ENCODE measurements around the gene PRKAR1B. TPM values are rescaled to one million over a fixed set of nuclear protein-coding genes. Genes with fewer than 3 reads are reported as not detected.

Gene PRKAR1B
- polyA plus RNA-seq, 1 of the 3 experiments (the other 2 are of a cell fraction) = 63.7 TPM

- whole genome bisulfite sequencing (ENCODE audit: low lambda C conversion rate) = 95% methylated on average over 25 of the region's 30 CpGs
- H3K79me2 ChIP-seq (ENCODE audit: insufficient read depth) = no peaks in the 10 kb centered on the region
- CTCF ChIA-PET = no interaction called here
Measured at GRCh38 chr7:589781-590575, 137.1 kb downstream of the PRKAR1B start.

DNA sequence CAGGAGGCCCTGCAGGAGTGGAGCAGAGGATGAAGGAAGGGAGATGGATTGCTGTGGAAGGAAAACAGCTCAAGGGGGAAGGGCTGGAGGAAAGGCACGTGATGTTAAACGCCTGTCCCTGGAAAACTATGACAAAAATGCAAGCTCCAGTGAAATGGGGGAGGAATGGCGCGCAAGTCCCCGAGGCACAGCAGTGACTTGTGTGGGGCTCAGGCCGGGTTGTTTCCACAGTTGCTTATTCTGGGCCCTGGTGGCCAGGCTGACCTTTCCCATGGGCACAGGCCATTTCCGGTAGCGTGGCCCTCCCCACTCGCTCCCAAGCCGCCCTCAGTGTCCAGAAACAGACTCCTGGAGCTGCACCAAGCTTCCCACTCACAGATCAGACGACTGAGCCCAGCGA lies 139.3 kb downstream of the PRKAR1B start:
- POLR2A ChIA-PET = no interaction called here
- 89% methylated on average over 12 of the region's 12 CpGs for WGBS (ENCODE audit: low lambda C conversion rate)
- no peaks in the 10 kb centered on the region for H3K4me1 ChIP-seq (ENCODE audit: control insufficient read depth in 1 of 2, insufficient read depth in 2 of 2, low read depth in 1 of 2, low read length in 1 of 2)
- no peak overlapping the region for H3K9ac ChIP-seq
- no peaks in the 10 kb centered on the region for H3K27me3 ChIP-seq (ENCODE audit: insufficient read depth)
- no peak overlapping the region for H3K27ac ChIP-seq (ENCODE audit: low read depth in 2 of 2, low read length in 1 of 2)
- DNase-seq = no peak
- H3F3A ChIP-seq (replicated peaks; ENCODE audit: insufficient read depth) = no peaks in the 10 kb centered on the region
- no peak overlapping the region for H3K4me2 ChIP-seq
- no peaks in the 10 kb centered on the region for H3K79me2 ChIP-seq (ENCODE audit: insufficient read depth)
- H3K36me3 ChIP-seq (replicated peaks in 1 of 2; ENCODE audit: control insufficient read depth in 1 of 2, insufficient read depth in 2 of 2, low read length in 1 of 2) = peaks cover 2 to 6% of the 10 kb centered on the region in 2 experiments
- H4K20me1 ChIP-seq (ENCODE audit: insufficient read depth) = no peaks in the 10 kb centered on the region
- no peak overlapping the region for H2AFZ ChIP-seq (ENCODE audit: low read depth)
- TF ChIP-seq GABPA (IDR thresholded peaks at IDR 0.05; ENCODE audit: low read depth) (no peak), EP300 (IDR thresholded peaks at IDR 0.05; ENCODE audit: borderline replicate concordance in 1 of 2, low read depth in 1 of 2, low read length in 1 of 2) (no peak), SIN3A (IDR thresholded peaks at IDR 0.05; ENCODE audit: borderline replicate concordance, low read depth, low read length) (no peak), FOXJ3 (CRISPR knock-in tag; IDR thresholded peaks at IDR 0.05) (no peak), FOXM1 (IDR thresholded peaks at IDR 0.05; ENCODE audit: low read depth) (no peak), TEAD4 (IDR thresholded peaks at IDR 0.05; ENCODE audit: borderline replicate concordance, insufficient read depth) (no peak), RAD21 (IDR thresholded peaks at IDR 0.05; ENCODE audit: low read length) (no peak), ELF1 (IDR thresholded peaks at IDR 0.05) (no peak), RXRA (IDR thresholded peaks at IDR 0.05; ENCODE audit: borderline replicate concordance, low read depth) (no peak), POLR2AphosphoS5 (IDR thresholded peaks at IDR 0.05; ENCODE audit: low read depth, low read length) (no peak), IRF3 (IDR thresholded peaks at IDR 0.05; ENCODE audit: low read depth, low read length) (no peak), GATA2 (CRISPR knock-in tag; IDR thresholded peaks at IDR 0.05) (no peak), SMC3 (IDR thresholded peaks at IDR 0.05; ENCODE audit: low read depth, low read length) (no peak)
- TF ChIP-seq, protein P1, sequence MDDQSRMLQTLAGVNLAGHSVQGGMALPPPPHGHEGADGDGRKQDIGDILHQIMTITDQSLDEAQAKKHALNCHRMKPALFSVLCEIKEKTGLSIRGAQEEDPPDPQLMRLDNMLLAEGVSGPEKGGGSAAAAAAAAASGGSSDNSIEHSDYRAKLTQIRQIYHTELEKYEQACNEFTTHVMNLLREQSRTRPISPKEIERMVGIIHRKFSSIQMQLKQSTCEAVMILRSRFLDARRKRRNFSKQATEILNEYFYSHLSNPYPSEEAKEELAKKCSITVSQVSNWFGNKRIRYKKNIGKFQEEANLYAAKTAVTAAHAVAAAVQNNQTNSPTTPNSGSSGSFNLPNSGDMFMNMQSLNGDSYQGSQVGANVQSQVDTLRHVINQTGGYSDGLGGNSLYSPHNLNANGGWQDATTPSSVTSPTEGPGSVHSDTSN (IDR thresholded peaks at IDR 0.05) = no peak
- TF ChIP-seq, protein P2, sequence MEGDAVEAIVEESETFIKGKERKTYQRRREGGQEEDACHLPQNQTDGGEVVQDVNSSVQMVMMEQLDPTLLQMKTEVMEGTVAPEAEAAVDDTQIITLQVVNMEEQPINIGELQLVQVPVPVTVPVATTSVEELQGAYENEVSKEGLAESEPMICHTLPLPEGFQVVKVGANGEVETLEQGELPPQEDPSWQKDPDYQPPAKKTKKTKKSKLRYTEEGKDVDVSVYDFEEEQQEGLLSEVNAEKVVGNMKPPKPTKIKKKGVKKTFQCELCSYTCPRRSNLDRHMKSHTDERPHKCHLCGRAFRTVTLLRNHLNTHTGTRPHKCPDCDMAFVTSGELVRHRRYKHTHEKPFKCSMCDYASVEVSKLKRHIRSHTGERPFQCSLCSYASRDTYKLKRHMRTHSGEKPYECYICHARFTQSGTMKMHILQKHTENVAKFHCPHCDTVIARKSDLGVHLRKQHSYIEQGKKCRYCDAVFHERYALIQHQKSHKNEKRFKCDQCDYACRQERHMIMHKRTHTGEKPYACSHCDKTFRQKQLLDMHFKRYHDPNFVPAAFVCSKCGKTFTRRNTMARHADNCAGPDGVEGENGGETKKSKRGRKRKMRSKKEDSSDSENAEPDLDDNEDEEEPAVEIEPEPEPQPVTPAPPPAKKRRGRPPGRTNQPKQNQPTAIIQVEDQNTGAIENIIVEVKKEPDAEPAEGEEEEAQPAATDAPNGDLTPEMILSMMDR (IDR thresholded peaks at IDR 0.05) = no peak
- H3K9me3 ChIP-seq = no peaks in the 10 kb centered on the region
- CTCF ChIA-PET = no interaction called here
- H3K9me2 ChIP-seq = no peaks in the 10 kb centered on the region
- no peak overlapping the region for H3K4me3 ChIP-seq (ENCODE audit: low read depth in 2 of 2, low read length in 1 of 2)

More at GRCh38 chr7:589781-590575, 137.1 kb downstream of the PRKAR1B start:
- POLR2A ChIA-PET = no interaction called here
- H3K27me3 ChIP-seq (ENCODE audit: insufficient read depth) = no peaks in the 10 kb centered on the region
- H3K9ac ChIP-seq = no peak overlapping the region
- DNase-seq = no peak
- no peak overlapping the region for H3K4me2 ChIP-seq
- H3K4me3 ChIP-seq (ENCODE audit: low read depth in 2 of 2, low read length in 1 of 2) = no peak overlapping the region
- no peaks in the 10 kb centered on the region for H3K9me2 ChIP-seq
- H3K36me3 ChIP-seq (replicated peaks in 1 of 2; ENCODE audit: control insufficient read depth in 1 of 2, insufficient read depth in 2 of 2, low read length in 1 of 2) = peaks cover 4 to 6% of the 10 kb centered on the region in 2 experiments
- H3K4me1 ChIP-seq (ENCODE audit: control insufficient read depth in 1 of 2, insufficient read depth in 2 of 2, low read depth in 1 of 2, low read length in 1 of 2) = no peaks in the 10 kb centered on the region
- TF ChIP-seq USF2 (IDR thresholded peaks at IDR 0.05; ENCODE audit: borderline replicate concordance, low read depth, low read length) (no peak), GABPA (IDR thresholded peaks at IDR 0.05; ENCODE audit: low read depth) (no peak), TEAD4 (IDR thresholded peaks at IDR 0.05; ENCODE audit: borderline replicate concordance, insufficient read depth) (no peak), NFIC (IDR thresholded peaks at IDR 0.05; ENCODE audit: borderline replicate concordance) (no peak), RCOR1 (IDR thresholded peaks at IDR 0.05; ENCODE audit: low read length) (no peak), IRF3 (IDR thresholded peaks at IDR 0.05; ENCODE audit: low read depth, low read length) (no peak), EP300 (IDR thresholded peaks at IDR 0.05; ENCODE audit: borderline replicate concordance in 1 of 2, low read depth in 1 of 2, low read length in 1 of 2) (no peak), YY1 (IDR thresholded peaks at IDR 0.05; ENCODE audit: low read depth) (no peak)
- H4K20me1 ChIP-seq (ENCODE audit: insufficient read depth) = no peaks in the 10 kb centered on the region
- H3K9me3 ChIP-seq = no peaks in the 10 kb centered on the region
- no peaks in the 10 kb centered on the region for H3F3A ChIP-seq (replicated peaks; ENCODE audit: insufficient read depth)
- H3K27ac ChIP-seq (ENCODE audit: low read depth in 2 of 2, low read length in 1 of 2) = no peak overlapping the region
- H2AFZ ChIP-seq (ENCODE audit: low read depth) = no peak overlapping the region
